ENCODE results near the gene KRT84. TPM values are rescaled to one million over a fixed set of nuclear protein-coding genes. Genes with fewer than 3 reads are reported as not detected.

The KRT84 gene
- polyA plus RNA-seq, 3 donors, result not detected

DNA sequence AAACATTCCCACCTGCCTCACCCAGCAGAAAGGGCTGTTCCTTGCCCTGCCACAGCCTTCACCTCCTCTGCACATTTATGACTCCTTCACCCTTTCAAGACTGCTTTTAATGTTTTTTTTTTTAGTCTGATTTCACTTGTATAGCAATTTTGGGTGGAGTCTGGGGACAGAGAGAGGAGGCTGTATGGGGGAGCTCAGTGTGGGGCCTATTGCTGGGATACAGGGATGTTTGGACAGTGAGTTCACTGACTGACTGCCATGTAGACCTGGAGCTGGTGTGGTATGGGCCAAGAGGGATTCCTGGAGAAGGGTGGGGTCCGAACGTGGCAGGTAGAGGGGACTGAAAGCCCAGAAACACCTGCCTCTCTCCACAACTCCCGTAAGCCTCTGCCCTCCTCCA is 16.2 kb downstream of the KRT84 start:
- H3K4me3 Mint-ChIP-seq, result no peak overlapping the region
- no peaks in the 10 kb centered on the region for H3K27me3 ChIP-seq (ENCODE audit: control insufficient read depth in 2 of 2, insufficient read depth in 2 of 2, low read length in 2 of 2)
- no peaks in the 10 kb centered on the region for H3K36me3 Mint-ChIP-seq
- H4K20me1 ChIP-seq (ENCODE audit: insufficient read depth, low read length), result no peaks in the 10 kb centered on the region
- peaks cover 0 to 4% (median 2%) of the 10 kb centered on the region in 7 donors for H3K9me3 Mint-ChIP-seq
- no peak overlapping the region for H3K27ac Mint-ChIP-seq
- TF ChIP-seq, protein P1, sequence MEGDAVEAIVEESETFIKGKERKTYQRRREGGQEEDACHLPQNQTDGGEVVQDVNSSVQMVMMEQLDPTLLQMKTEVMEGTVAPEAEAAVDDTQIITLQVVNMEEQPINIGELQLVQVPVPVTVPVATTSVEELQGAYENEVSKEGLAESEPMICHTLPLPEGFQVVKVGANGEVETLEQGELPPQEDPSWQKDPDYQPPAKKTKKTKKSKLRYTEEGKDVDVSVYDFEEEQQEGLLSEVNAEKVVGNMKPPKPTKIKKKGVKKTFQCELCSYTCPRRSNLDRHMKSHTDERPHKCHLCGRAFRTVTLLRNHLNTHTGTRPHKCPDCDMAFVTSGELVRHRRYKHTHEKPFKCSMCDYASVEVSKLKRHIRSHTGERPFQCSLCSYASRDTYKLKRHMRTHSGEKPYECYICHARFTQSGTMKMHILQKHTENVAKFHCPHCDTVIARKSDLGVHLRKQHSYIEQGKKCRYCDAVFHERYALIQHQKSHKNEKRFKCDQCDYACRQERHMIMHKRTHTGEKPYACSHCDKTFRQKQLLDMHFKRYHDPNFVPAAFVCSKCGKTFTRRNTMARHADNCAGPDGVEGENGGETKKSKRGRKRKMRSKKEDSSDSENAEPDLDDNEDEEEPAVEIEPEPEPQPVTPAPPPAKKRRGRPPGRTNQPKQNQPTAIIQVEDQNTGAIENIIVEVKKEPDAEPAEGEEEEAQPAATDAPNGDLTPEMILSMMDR (IDR thresholded peaks at IDR 0.05), result no peak
- H3K36me3 ChIP-seq (replicated peaks in 1 of 2; ENCODE audit: control insufficient read depth in 1 of 2, insufficient read depth in 2 of 2, low read length in 2 of 2), result no peaks in the 10 kb centered on the region
- H3K4me1 ChIP-seq (ENCODE audit: control insufficient read depth in 1 of 2, insufficient read depth in 2 of 2, low read length in 2 of 2), result no peaks in the 10 kb centered on the region
- H3K9ac ChIP-seq (ENCODE audit: insufficient read depth, low read length, poor library complexity, severe bottlenecking), result no peak overlapping the region
- H3K9me3 ChIP-seq (replicated peaks in 1 of 2; ENCODE audit: control insufficient read depth in 1 of 2, insufficient read depth in 1 of 2, low read length in 2 of 2), result no peaks in the 10 kb centered on the region
- no peak for DNase-seq
- intact Hi-C loops (cut with micrococcal nuclease), result no loop called here
- H2AFZ ChIP-seq (ENCODE audit: insufficient read depth, low read depth, low read length, poor library complexity, severe bottlenecking), result no peak overlapping the region
- no peaks in the 10 kb centered on the region for H3K79me2 ChIP-seq (ENCODE audit: insufficient read depth, low read length)
- H3K4me2 ChIP-seq (replicated peaks; ENCODE audit: extremely low read depth, low read length, poor library complexity, severe bottlenecking), result no peak overlapping the region
- no peaks in the 10 kb centered on the region for H3K4me1 Mint-ChIP-seq
- H3K27me3 Mint-ChIP-seq (ENCODE audit: low read depth in 3 of 3), result peaks cover 8 to 15% (median 9%) of the 10 kb centered on the region in 3 donors
- no peak overlapping the region for H3K4me3 ChIP-seq (replicated peaks in 1 of 3; ENCODE audit: low read depth in 2 of 3, low read length in 3 of 3)
- WGBS (ENCODE audit: insufficient coverage), result no CpG with 5 or more reads among the region's 3 CpGs
- no peak overlapping the region for H3K27ac ChIP-seq (ENCODE audit: low read depth in 1 of 2, low read length in 2 of 2)

DNA sequence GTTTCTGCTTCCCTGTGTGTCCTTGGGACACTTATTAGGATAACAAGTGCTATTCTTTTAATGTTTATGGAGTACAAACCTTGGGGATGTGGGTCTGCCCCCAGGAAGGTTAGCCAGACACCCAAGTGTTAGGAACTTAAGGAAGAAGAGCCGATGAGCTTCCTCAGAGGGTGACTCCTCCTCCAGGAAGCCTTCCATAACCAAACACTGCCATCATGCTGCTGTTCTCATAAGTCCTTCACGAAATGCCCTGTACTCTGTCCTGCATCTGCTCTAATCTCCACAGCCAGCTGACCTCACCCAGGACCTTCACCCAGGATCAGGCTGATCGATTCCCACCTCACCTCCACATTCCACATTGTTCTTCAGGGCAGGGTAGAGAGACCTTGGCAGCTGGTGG is 16.9 kb downstream of the KRT84 start:
- Histone ChIP-seq H3K4me3 (replicated peaks in 1 of 3; ENCODE audit: low read depth in 2 of 3, low read length in 3 of 3) (no peak overlapping the region), H3K79me2 (ENCODE audit: insufficient read depth, low read length) (no peaks in the 10 kb centered on the region), H2AFZ (ENCODE audit: insufficient read depth, low read depth, low read length, poor library complexity, severe bottlenecking) (no peak overlapping the region), H4K20me1 (ENCODE audit: insufficient read depth, low read length) (no peaks in the 10 kb centered on the region), H3K9ac (ENCODE audit: insufficient read depth, low read length, poor library complexity, severe bottlenecking) (no peak overlapping the region), H3K36me3 (replicated peaks in 1 of 2; ENCODE audit: control insufficient read depth in 1 of 2, insufficient read depth in 2 of 2, low read length in 2 of 2) (no peaks in the 10 kb centered on the region), H3K27ac (ENCODE audit: low read depth in 1 of 2, low read length in 2 of 2) (no peak overlapping the region), H3K4me1 (ENCODE audit: control insufficient read depth in 1 of 2, insufficient read depth in 2 of 2, low read length in 2 of 2) (no peaks in the 10 kb centered on the region), H3K4me2 (replicated peaks; ENCODE audit: extremely low read depth, low read length, poor library complexity, severe bottlenecking) (no peak overlapping the region), H3K27me3 (ENCODE audit: control insufficient read depth in 2 of 2, insufficient read depth in 2 of 2, low read length in 2 of 2) (no peaks in the 10 kb centered on the region), H3K9me3 (replicated peaks in 1 of 2; ENCODE audit: control insufficient read depth in 1 of 2, insufficient read depth in 1 of 2, low read length in 2 of 2) (no peaks in the 10 kb centered on the region)
- H3K36me3 Mint-ChIP-seq, result no peaks in the 10 kb centered on the region
- no peak overlapping the region for H3K4me3 Mint-ChIP-seq
- peaks cover 0 to under 1% (median 0%) of the 10 kb centered on the region in 7 donors for H3K9me3 Mint-ChIP-seq
- TF ChIP-seq, protein P1 (IDR thresholded peaks at IDR 0.05), result no peak
- H3K27ac Mint-ChIP-seq, result no peak overlapping the region
- 100% methylated on average over 1 of the region's 3 CpGs for WGBS (ENCODE audit: insufficient coverage)
- H3K27me3 Mint-ChIP-seq (ENCODE audit: low read depth in 3 of 3), result peaks cover 8 to 17% (median 9%) of the 10 kb centered on the region in 3 donors
- DNase-seq, result no peak
- H3K4me1 Mint-ChIP-seq, result no peaks in the 10 kb centered on the region
- intact Hi-C loops (cut with micrococcal nuclease), result no loop called here

All from CD14-positive monocyte (primary cell).